Adrenal gland (tissue), 12 donors: ENCODE measurements around the gene SLAMF8. TPM values are rescaled to one million over a fixed set of nuclear protein-coding genes. Genes with fewer than 3 reads are reported as not detected.

ENCODE experiments used
- DNase-seq, 7 donors: peaks; one replicate each; pipeline ENCODE4 v3.0.0-alpha.2; 2019 to 2020
- H3K27ac ChIP-seq, 5 donors: fragments of 200-600 bp; sonication (generic) in 4 of 5; 1 replicate in 3 of 5; 2 replicates in 2 of 5; pipeline versions ENCODE4 v1.5.1 to v1.8.0; 2016 to 2020; ENCODE audit warnings: mild to moderate bottlenecking in 1 of 5
- H3K27me3 ChIP-seq: fragments of 200-600 bp; 2 replicates; pipeline ENCODE4 v1.8.0; 2021
- H3K36me3 ChIP-seq, 2 donors: fragments of 200-600 bp; replicated peaks in 1 of 2; 1 replicate in 1 of 2; 2 replicates in 1 of 2; pipeline versions ENCODE4 v1.5.1 to v1.8.0; 2018 to 2022
- H3K4me1 ChIP-seq, 2 donors: fragments of 200-600 bp; replicated peaks in 1 of 2; 1 replicate in 1 of 2; 2 replicates in 1 of 2; pipeline versions ENCODE4 v1.5.1 to v1.8.0; 2018 to 2021
- H3K4me3 ChIP-seq, 4 donors: fragments of 200-600 bp; sonication (generic) in 3 of 4; one replicate each; pipeline ENCODE4 v1.5.1; 2016 to 2018
- H3K9me3 ChIP-seq, 3 donors: fragments of 200-600 bp; sonication (generic) in 1 of 3; replicated peaks in 1 of 3; 1 replicate in 2 of 3; 2 replicates in 1 of 3; pipeline versions ENCODE4 v1.5.1 to v1.8.0; 2016 to 2021
- POLR2A ChIP-seq, 2 donors: fragments of 450-650 bp; IDR thresholded peaks; one replicate each; pipeline ENCODE4 v1.6.1; 2017; ENCODE audit warnings: antibody characterized with exemption in 2 of 2, mild to moderate bottlenecking in 2 of 2, moderate library complexity in 1 of 2
- WGBS, 4 donors: extraction: QIAGEN DNeasy Blood & Tissue Kit in 2 of 4; methylation state at CpG; one replicate each; pipeline versions ENCODE4 v1.1.5 to v1.1.7; 2013 to 2017; 5-methylcytosine and 5-hydroxymethylcytosine counted together
- intact Hi-C, 2 donors: fragments of 100-400 bp; cut with DNase I; formaldehyde crosslinking; loops; one replicate each; pipeline versions ENCODE4 v1.14.1 to v1.15.0; 2022 to 2023
- polyA plus RNA-seq, 3 donors: library from polyadenylated mRNA; stranded (reverse); fragments of 200-250 nt in 2 of 3; fragments of 350-450 nt in 1 of 3; fragmentation: Illumina TruSeq in 1 of 3; extraction: RNeasy Lipid Tissue Mini Kit (QIAGEN cat#74804) in 1 of 3; gene quantifications; one replicate each; pipeline ENCODE4 v1.2.3, GENCODE V29; 2013 to 2014
- total RNA-seq, 9 donors: library from RNA; depleted of rRNA in 4 of 9; stranded (reverse); fragments of >200 nt in 4 of 9; fragments of 120-200 nt in 1 of 9; fragmentation: NEBNext Ultra II Directional in 1 of 9; extraction: Animal tissue kit (Norgen Biotek cat#: 25700) in 1 of 9; gene quantifications; one replicate each; pipeline versions ENCODE4 v1.1.0 to v1.2.4, GENCODE V29; 2013 to 2023
- TF ChIP-seq, protein P1 (sequence below), 6 experiments: fragments of 450-650 bp in 4 of 6; fragments of 200-600 bp in 2 of 6; sonication (generic) in 1 of 6; IDR thresholded peaks; 1 replicate in 5 of 6; 2 replicates in 1 of 6; pipeline versions ENCODE4 v1.5.1 to v1.8.0; 2016 to 2021; ENCODE audit warnings: antibody characterized with exemption in 6 of 6, mild to moderate bottlenecking in 2 of 6, moderate library complexity in 1 of 6
- donor health status: healthy with polysubstance abuse.
- donor health status: Bipolar disorder and iron deficiency.
- donor health status: DM: yes; HTN: yes; CAD: no.
- donor health status: DM: no; HTN: no; CAD: no.
- donor health status: DM: no; HTN: no; CAD: no.
- donor health status: DM: yes; HTN: yes; CAD: no.

Gene SLAMF8
- total and polyA plus RNA-seq, 12 donors = 0.55 to 24.2 (median 9.0) TPM

- Histone ChIP-seq H3K27ac (no peak overlapping the region), H3K27me3 (no peaks in the 10 kb centered on the region), H3K36me3 (no peaks in the 10 kb centered on the region), H3K4me3 (no peak overlapping the region), H3K9me3 (no peaks in the 10 kb centered on the region), H3K4me1 (no peaks in the 10 kb centered on the region)
- WGBS, 4 donors = 93 to 97% (median 95%) methylated on average over 5 of the region's 5 CpGs
- no peak for DNase-seq
- TF ChIP-seq, protein P1, sequence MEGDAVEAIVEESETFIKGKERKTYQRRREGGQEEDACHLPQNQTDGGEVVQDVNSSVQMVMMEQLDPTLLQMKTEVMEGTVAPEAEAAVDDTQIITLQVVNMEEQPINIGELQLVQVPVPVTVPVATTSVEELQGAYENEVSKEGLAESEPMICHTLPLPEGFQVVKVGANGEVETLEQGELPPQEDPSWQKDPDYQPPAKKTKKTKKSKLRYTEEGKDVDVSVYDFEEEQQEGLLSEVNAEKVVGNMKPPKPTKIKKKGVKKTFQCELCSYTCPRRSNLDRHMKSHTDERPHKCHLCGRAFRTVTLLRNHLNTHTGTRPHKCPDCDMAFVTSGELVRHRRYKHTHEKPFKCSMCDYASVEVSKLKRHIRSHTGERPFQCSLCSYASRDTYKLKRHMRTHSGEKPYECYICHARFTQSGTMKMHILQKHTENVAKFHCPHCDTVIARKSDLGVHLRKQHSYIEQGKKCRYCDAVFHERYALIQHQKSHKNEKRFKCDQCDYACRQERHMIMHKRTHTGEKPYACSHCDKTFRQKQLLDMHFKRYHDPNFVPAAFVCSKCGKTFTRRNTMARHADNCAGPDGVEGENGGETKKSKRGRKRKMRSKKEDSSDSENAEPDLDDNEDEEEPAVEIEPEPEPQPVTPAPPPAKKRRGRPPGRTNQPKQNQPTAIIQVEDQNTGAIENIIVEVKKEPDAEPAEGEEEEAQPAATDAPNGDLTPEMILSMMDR (IDR thresholded peaks at IDR 0.05) = no peak
- TF ChIP-seq POLR2A (IDR thresholded peaks at IDR 0.05) = no peak
- intact Hi-C loops = no loop called here
Measured at GRCh38 chr1:159839116-159839849, 12.6 kb downstream of the SLAMF8 start.

- H3K4me1 ChIP-seq = no peaks in the 10 kb centered on the region
- H3K27me3 ChIP-seq = no peaks in the 10 kb centered on the region
- no peaks in the 10 kb centered on the region for H3K36me3 ChIP-seq
- H3K9me3 ChIP-seq = no peaks in the 10 kb centered on the region
- no peak for TF ChIP-seq POLR2A (IDR thresholded peaks at IDR 0.05)
- 75 to 83% (median 78%) methylated on average over 2 of the region's 2 CpGs for WGBS, 4 donors
- no peak overlapping the region for H3K4me3 ChIP-seq
- H3K27ac ChIP-seq = no peak overlapping the region
- no peak for DNase-seq
- intact Hi-C loops = no loop called here
Measured at GRCh38 chr1:159841749-159842148, 15.1 kb downstream of the SLAMF8 start.

- Histone ChIP-seq H3K9me3 (no peaks in the 10 kb centered on the region), H3K27ac (no peak overlapping the region), H3K4me3 (no peak overlapping the region), H3K27me3 (no peaks in the 10 kb centered on the region), H3K4me1 (no peaks in the 10 kb centered on the region), H3K36me3 (no peaks in the 10 kb centered on the region)
- intact Hi-C loops = no loop called here
- TF ChIP-seq POLR2A (IDR thresholded peaks at IDR 0.05) = no peak
- TF ChIP-seq, protein P1 (IDR thresholded peaks at IDR 0.05) = no peak
- WGBS, 4 donors = 62 to 86% (median 74%) methylated on average over 4 of the region's 4 CpGs
- no peak for DNase-seq
Measured at GRCh38 chr1:159843459-159843858, 16.8 kb downstream of the SLAMF8 start.

- Histone ChIP-seq H3K36me3 (no peaks in the 10 kb centered on the region), H3K27ac (no peak overlapping the region), H3K4me1 (peaks cover 3 to 5% of the 10 kb centered on the region in 2 donors), H3K4me3 (no peak overlapping the region), H3K9me3 (no peaks in the 10 kb centered on the region), H3K27me3 (no peaks in the 10 kb centered on the region)
- intact Hi-C loops = no loop called here
- 84 to 94% (median 89%) methylated on average over 10 to 13 of the region's 13 CpGs for WGBS, 4 donors
- DNase-seq = no peak
- no peak for TF ChIP-seq POLR2A (IDR thresholded peaks at IDR 0.05)
- TF ChIP-seq, protein P1 (IDR thresholded peaks at IDR 0.05) = no peak
Measured at GRCh38 chr1:159845751-159846629, 19.3 kb downstream of the SLAMF8 start.
